Measurements from ENCODE around the gene PXYLP1. TPM values are rescaled to one million over a fixed set of nuclear protein-coding genes. Genes with fewer than 3 reads are reported as not detected.
A peak's percentile ranks its signal among the peaks of the same experiment; 100 is the strongest.
"Not testable (repeated sequence)": the region's sequence is repeated elsewhere in the genome, so short reads cannot be mapped to it uniquely, and the experiment has no call there.

Gene PXYLP1, protein sequence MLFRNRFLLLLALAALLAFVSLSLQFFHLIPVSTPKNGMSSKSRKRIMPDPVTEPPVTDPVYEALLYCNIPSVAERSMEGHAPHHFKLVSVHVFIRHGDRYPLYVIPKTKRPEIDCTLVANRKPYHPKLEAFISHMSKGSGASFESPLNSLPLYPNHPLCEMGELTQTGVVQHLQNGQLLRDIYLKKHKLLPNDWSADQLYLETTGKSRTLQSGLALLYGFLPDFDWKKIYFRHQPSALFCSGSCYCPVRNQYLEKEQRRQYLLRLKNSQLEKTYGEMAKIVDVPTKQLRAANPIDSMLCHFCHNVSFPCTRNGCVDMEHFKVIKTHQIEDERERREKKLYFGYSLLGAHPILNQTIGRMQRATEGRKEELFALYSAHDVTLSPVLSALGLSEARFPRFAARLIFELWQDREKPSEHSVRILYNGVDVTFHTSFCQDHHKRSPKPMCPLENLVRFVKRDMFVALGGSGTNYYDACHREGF
- 6.6 and 8.9 TPM in 2 replicates for total RNA-seq (2012; rRNA removed)

DNA sequence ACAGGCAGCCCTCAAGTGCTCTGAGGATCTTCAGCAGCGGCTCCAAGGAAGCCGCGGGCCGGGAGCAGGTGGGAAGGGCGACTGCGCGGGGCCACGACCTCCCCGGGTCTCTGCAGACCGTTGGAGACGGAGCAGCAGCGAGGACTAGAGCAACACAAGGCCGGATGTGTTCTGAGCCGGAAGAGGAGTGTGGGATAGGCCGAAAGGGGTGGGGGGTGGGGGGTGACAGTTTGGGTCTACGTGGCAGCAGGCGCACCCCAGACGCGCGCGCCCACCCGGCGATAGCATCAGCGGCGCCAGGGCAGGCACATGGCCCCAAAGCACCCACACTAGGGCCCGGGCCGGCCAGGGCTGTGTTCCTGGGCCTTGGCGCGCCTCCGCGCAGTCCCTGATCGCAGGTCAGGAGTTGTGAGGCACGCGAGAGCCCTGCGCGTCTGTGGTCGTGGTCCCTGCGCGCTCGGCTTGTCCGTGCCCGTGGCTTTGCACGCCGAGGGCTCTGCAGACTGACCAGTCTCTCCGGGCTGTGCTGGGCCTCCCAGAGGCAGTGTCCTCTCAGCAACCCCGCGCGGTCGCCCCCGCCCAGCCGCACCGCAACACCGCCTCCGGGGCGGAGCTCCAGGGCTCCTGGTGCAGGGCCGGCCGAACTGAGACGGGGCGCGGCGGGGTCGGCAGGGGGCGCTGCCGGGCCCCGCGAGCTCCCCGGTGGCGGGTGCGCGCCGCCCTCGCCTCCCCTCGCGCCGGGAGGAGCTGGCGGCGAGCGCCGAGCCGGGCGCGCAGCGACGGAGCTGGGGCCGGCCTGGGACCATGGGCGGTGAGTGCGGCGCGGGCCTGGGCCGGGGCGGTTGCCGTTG, at the start of gene PXYLP1:
PXYLP1 (plus strand) TSS at position 725 of the 851 bp plus-strand sequence. CDS start 28,351 bp downstream, outside the sequence.
- peak within 1 kb of the TSS; percentile 99 for H3K4me2 ChIP-seq (ENCODE audit: low read length)
- no peaks in the 10 kb centered on the region for H3K9me3 ChIP-seq (replicated peaks; ENCODE audit: low read length)
- peaks cover 6% of the 10 kb centered on the region for H3K27me3 ChIP-seq (ENCODE audit: control insufficient read depth, insufficient read depth, low read length)
- peak within 1 kb of the TSS; percentile 84 for H3K9ac ChIP-seq (ENCODE audit: low read depth, low read length)
- no peaks in the 10 kb centered on the region for H3K36me3 ChIP-seq (ENCODE audit: insufficient read depth, low read length)
- peaks cover 13% of the 10 kb centered on the region for H3K4me1 ChIP-seq (ENCODE audit: control insufficient read depth, insufficient read depth, low read length)
- H3K4me3 ChIP-seq (ENCODE audit: low read length), result peak within 1 kb of the TSS; percentile 81

DNA sequence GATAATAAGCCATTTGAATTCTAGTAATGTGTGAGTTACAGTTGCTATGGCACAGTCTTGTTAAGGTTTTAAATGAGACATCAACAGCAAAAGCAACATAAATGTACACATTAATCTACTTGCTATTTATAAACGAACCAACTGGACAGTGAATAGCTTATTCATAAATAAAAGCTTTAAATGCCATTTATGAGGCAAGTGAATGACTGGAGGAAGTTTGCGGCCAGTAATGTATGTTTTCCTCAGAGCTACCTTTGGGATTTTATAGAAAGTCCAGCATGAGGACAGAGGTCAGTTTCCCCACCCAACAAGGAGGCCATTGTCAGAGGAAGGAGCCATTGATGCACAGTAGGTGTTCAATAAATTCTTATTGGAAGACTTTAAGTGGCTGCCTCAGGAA, 48.0 kb upstream of the PXYLP1 start:
- Histone ChIP-seq H3K9ac (ENCODE audit: low read depth, low read length) (no peak overlapping the region), H3K27me3 (ENCODE audit: control insufficient read depth, insufficient read depth, low read length) (peaks cover 7% of the 10 kb centered on the region), H3K4me2 (ENCODE audit: low read length) (no peak overlapping the region), H3K9me3 (replicated peaks; ENCODE audit: low read length) (no peaks in the 10 kb centered on the region), H3K36me3 (ENCODE audit: insufficient read depth, low read length) (no peaks in the 10 kb centered on the region), H3K4me3 (ENCODE audit: low read length) (no peak overlapping the region), H3K4me1 (ENCODE audit: control insufficient read depth, insufficient read depth, low read length) (no peaks in the 10 kb centered on the region)

DNA sequence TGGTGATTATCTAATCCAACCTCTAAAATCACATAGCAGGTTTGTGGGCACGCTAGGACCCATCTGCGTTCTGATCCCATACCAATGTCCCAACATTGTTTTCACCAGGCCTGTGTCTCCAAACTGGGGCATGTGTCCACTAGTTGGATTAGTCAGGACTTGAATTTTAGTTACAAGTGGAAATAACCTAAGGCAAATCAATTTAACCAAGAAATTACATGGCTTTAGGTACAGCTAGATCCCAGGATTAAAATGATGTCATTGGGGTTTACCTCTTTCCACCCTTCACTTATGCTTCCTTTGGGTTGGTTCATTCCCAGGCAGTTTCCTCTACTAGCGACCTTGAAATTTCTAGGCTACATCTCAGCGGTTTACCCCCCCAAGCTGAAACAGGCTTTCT, 47.2 kb upstream of the PXYLP1 start:
- H3K27me3 ChIP-seq (ENCODE audit: control insufficient read depth, insufficient read depth, low read length), result peaks cover 7% of the 10 kb centered on the region
- H3K4me3 ChIP-seq (ENCODE audit: low read length), result no peak overlapping the region
- H3K4me1 ChIP-seq (ENCODE audit: control insufficient read depth, insufficient read depth, low read length), result no peaks in the 10 kb centered on the region
- H3K36me3 ChIP-seq (ENCODE audit: insufficient read depth, low read length), result no peaks in the 10 kb centered on the region
- no peaks in the 10 kb centered on the region for H3K9me3 ChIP-seq (replicated peaks; ENCODE audit: low read length)
- H3K4me2 ChIP-seq (ENCODE audit: low read length), result no peak overlapping the region
- H3K9ac ChIP-seq (ENCODE audit: low read depth, low read length), result no peak overlapping the region

DNA sequence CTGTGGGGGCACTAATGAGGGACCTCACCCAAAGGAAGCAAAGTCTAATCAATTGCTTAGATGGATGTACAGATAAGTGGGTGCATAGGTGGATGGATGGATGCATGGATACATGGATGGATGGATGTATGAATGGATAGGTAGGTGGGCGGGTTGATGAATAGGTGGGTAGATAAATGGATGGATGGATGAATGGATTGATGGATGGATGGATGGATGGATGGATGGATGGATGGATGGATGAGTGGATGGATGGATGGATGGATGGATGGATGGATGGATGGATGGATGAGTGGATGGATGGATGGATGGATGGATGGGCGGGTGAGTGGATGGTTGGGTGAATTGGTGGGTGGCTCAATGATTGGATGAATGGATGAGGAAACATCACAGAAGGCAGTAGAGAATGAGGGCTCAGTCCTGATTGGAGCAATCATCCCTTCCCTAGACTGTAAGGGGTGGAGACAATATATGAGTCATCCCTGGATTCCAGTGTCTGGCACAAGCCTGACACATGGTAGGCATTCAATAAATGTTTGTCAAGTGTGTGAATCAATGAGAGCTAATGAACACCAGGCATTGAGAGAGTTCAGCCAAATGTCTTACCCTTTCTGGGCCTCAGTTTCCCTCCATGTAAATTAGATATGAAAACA, 40.4 kb upstream of the PXYLP1 start:
- Histone ChIP-seq H3K9ac (ENCODE audit: low read depth, low read length) (no peak overlapping the region), H3K4me2 (ENCODE audit: low read length) (no peak overlapping the region), H3K27me3 (ENCODE audit: control insufficient read depth, insufficient read depth, low read length) (peaks cover 18% of the 10 kb centered on the region), H3K4me3 (ENCODE audit: low read length) (no peak overlapping the region), H3K36me3 (ENCODE audit: insufficient read depth, low read length) (no peaks in the 10 kb centered on the region), H3K9me3 (replicated peaks; ENCODE audit: low read length) (no peaks in the 10 kb centered on the region), H3K4me1 (ENCODE audit: control insufficient read depth, insufficient read depth, low read length) (no peaks in the 10 kb centered on the region)

DNA sequence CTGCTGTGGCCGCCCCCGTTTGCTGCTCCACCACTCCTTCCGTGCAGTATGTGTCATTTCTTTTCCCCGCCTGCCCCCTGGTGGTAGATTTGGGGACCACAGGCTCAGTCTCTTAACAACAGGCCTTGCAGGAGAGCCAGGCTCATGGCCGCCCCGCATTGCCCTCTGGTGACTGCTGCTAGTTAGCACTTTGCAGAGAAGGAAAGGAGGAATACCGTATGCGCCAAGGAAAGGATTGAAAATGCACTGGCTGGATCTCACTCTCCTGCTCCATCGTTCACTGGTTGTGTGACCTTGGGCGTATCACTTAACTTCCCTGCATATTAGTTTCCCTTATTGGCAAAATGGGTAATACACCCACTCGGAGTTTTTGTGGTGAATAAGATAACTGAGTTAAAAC, 39.3 kb upstream of the PXYLP1 start:
- Histone ChIP-seq H3K4me1 (ENCODE audit: control insufficient read depth, insufficient read depth, low read length) (no peaks in the 10 kb centered on the region), H3K9ac (ENCODE audit: low read depth, low read length) (no peak overlapping the region), H3K4me3 (ENCODE audit: low read length) (no peak overlapping the region), H3K36me3 (ENCODE audit: insufficient read depth, low read length) (no peaks in the 10 kb centered on the region), H3K27me3 (ENCODE audit: control insufficient read depth, insufficient read depth, low read length) (peaks cover 22% of the 10 kb centered on the region), H3K4me2 (ENCODE audit: low read length) (no peak overlapping the region), H3K9me3 (replicated peaks; ENCODE audit: low read length) (no peaks in the 10 kb centered on the region)

DNA sequence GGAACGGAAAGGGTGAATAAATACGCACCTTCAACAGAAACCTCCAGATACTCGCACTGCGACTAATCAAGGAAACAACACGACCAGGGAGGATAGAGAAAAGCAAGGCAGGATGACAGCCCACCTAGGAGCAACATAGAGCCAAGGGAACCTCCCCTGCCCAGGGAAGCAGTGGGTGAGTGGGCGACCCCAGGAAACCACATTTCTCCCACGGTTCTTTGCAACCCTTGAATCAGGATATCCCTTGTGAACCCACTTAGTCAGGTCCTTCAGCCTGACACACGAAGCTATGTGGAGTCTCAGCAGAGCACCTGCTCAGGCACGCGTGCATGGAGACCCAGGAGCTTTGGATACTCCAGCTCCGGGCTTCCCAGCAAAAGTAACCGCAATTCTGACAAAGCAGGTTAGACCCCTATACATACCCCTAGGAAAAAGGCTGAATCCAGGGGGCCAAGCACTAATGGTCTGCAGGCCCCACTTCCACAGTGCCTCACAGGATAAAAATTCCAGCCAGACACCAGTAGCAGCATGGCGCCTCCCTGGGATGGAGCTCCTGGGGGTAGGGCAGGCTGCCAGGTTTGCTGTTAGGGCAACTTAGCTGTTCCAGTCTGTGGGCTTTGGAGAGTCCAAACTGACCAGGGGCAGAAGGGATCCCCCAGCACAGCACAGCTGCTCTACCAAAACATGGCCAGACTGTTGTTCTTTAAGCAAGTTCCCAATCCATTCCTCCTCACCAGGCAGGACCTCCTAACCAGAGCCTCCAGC, 38.4 kb upstream of the PXYLP1 start:
- H3K4me3 ChIP-seq (ENCODE audit: low read length), result no peak overlapping the region
- H3K36me3 ChIP-seq (ENCODE audit: insufficient read depth, low read length), result no peaks in the 10 kb centered on the region
- H3K4me2 ChIP-seq (ENCODE audit: low read length), result no peak overlapping the region
- no peak overlapping the region for H3K9ac ChIP-seq (ENCODE audit: low read depth, low read length)
- H3K9me3 ChIP-seq (replicated peaks; ENCODE audit: low read length), result no peaks in the 10 kb centered on the region
- H3K4me1 ChIP-seq (ENCODE audit: control insufficient read depth, insufficient read depth, low read length), result no peaks in the 10 kb centered on the region
- H3K27me3 ChIP-seq (ENCODE audit: control insufficient read depth, insufficient read depth, low read length), result peaks cover 28% of the 10 kb centered on the region

DNA sequence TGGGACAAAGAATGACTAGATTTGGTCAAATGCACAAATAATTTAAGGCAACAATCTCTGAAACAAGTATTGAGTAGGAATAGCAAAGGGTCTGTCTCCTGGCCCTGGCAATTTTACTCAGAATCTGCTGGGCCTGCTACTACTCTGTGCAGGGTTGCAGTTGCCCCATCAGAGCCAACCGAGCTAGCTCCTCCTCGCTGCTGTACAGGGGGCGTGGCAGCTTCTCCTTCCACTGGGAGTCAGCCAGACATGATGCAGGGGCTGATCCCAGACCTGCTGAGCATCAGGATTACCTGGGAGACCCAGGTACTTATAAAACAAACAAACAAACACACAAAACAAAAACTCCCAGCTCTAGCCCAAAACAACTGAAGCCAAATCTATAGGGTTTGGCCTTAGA, 30.5 kb upstream of the PXYLP1 start:
- Histone ChIP-seq H3K9ac (ENCODE audit: low read depth, low read length) (no peak overlapping the region), H3K4me1 (ENCODE audit: control insufficient read depth, insufficient read depth, low read length) (no peaks in the 10 kb centered on the region), H3K4me2 (ENCODE audit: low read length) (no peak overlapping the region), H3K4me3 (ENCODE audit: low read length) (no peak overlapping the region), H3K36me3 (ENCODE audit: insufficient read depth, low read length) (no peaks in the 10 kb centered on the region), H3K9me3 (replicated peaks; ENCODE audit: low read length) (no peaks in the 10 kb centered on the region), H3K27me3 (ENCODE audit: control insufficient read depth, insufficient read depth, low read length) (peaks cover 39% of the 10 kb centered on the region)

DNA sequence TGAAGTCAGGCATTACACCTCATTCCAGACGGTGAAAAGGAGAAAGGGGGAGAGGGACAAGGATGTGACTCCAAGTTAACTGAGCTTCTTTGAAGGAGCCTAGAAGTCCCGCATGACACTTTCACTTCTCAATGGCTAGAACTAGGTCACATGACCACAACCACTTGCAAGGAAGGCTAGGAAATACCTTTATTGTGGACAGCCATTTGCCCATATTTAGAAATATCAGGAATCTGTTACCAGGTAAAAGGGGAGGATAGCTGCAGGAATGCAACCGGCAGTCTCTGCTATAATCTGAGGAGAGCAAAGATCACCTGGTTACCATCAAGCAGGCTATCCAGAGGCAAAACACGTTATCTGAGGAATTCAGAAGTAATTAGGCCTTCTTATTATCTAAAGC, 28.9 kb upstream of the PXYLP1 start:
- Histone ChIP-seq H3K9ac (ENCODE audit: low read depth, low read length) (no peak overlapping the region), H3K27me3 (ENCODE audit: control insufficient read depth, insufficient read depth, low read length) (peaks cover 31% of the 10 kb centered on the region), H3K36me3 (ENCODE audit: insufficient read depth, low read length) (no peaks in the 10 kb centered on the region), H3K9me3 (replicated peaks; ENCODE audit: low read length) (no peaks in the 10 kb centered on the region), H3K4me1 (ENCODE audit: control insufficient read depth, insufficient read depth, low read length) (no peaks in the 10 kb centered on the region), H3K4me3 (ENCODE audit: low read length) (no peak overlapping the region), H3K4me2 (ENCODE audit: low read length) (no peak overlapping the region)

DNA sequence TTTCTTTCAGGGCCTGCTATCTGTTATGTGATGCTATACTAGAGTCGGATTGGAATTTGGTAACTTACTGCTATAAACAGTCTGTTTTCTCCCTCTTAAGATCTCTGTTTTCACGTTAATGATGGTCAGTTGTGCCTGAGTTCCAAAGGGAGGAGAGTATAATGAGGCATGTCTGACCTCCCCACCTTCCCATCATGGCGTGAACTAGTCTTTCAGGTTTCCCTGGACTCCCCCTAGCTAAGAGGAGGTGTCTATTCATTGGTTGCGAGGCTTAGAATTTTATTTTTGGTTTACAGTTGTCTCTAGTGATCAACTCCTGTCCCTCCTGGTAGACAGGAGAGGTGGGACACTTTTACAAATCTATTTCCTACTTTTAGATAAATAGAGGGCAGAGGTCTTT, 27.8 kb upstream of the PXYLP1 start:
- no peak overlapping the region for H3K9ac ChIP-seq (ENCODE audit: low read depth, low read length)
- no peaks in the 10 kb centered on the region for H3K36me3 ChIP-seq (ENCODE audit: insufficient read depth, low read length)
- H3K9me3 ChIP-seq (replicated peaks; ENCODE audit: low read length), result no peaks in the 10 kb centered on the region
- H3K27me3 ChIP-seq (ENCODE audit: control insufficient read depth, insufficient read depth, low read length), result peaks cover 24% of the 10 kb centered on the region
- no peak overlapping the region for H3K4me3 ChIP-seq (ENCODE audit: low read length)
- no peaks in the 10 kb centered on the region for H3K4me1 ChIP-seq (ENCODE audit: control insufficient read depth, insufficient read depth, low read length)
- no peak overlapping the region for H3K4me2 ChIP-seq (ENCODE audit: low read length)

DNA sequence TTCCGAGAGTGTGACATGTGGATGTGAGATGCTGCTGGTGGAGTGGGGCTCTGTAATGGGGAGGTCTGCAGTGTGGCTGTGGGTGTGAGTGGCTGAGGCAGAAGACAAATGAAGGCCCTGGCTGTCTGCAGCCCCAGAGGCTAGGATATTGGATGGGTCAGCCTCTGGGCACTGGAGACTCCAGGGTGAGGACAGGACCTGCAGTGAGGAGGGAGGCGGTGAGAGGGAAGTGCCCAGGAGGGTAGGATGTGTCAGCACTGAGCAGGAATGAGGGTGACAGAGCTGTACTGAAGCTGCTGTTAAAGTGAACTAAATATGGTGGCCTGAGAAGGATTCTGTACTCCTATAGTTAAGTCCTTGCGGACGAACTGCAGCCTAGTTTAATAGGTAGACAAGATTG, 27.3 kb upstream of the PXYLP1 start:
- H3K9me3 ChIP-seq (replicated peaks; ENCODE audit: low read length), result no peaks in the 10 kb centered on the region
- H3K9ac ChIP-seq (ENCODE audit: low read depth, low read length), result no peak overlapping the region
- H3K4me3 ChIP-seq (ENCODE audit: low read length), result no peak overlapping the region
- H3K4me2 ChIP-seq (ENCODE audit: low read length), result no peak overlapping the region
- H3K4me1 ChIP-seq (ENCODE audit: control insufficient read depth, insufficient read depth, low read length), result no peaks in the 10 kb centered on the region
- no peaks in the 10 kb centered on the region for H3K36me3 ChIP-seq (ENCODE audit: insufficient read depth, low read length)
- H3K27me3 ChIP-seq (ENCODE audit: control insufficient read depth, insufficient read depth, low read length), result peaks cover 24% of the 10 kb centered on the region

DNA sequence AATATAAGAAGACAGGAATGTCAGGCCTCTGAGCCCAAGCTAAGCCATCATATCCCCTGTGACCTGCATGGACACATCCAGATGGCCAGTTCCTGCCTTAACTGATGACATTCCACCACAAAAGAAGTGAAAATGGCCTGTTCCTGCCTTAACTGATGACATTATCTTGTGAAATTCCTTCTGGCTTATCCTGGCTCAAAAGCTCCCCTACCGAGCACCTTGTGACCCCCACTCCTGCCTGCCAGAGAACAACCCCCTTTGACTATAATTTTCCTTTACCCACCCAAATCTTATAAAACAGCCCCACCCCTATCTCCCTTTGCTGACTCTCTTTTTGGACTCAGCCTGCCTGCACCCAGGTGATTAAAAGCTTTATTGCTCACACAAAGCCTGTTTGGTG, 20.3 kb upstream of the PXYLP1 start:
- not testable (repeated sequence) for H3K4me1 ChIP-seq (ENCODE audit: control insufficient read depth, insufficient read depth, low read length)

More for the DNA sequence above, 20.3 kb upstream of the PXYLP1 start:
- H3K27me3 ChIP-seq (ENCODE audit: control insufficient read depth, insufficient read depth, low read length); H3K36me3 ChIP-seq (ENCODE audit: insufficient read depth, low read length); H3K9ac ChIP-seq (ENCODE audit: low read depth, low read length); H3K9me3 ChIP-seq (replicated peaks; ENCODE audit: low read length); H3K4me3 ChIP-seq (ENCODE audit: low read length); H3K4me2 ChIP-seq (ENCODE audit: low read length): not testable (repeated sequence)
